HG02571 (cell line): Measurements from ENCODE around the gene TMED9.
"Not testable (repeated sequence)": the region's sequence is repeated elsewhere in the genome, so short reads cannot be mapped to it uniquely, and the experiment has no call there.

Experiments used
- ATAC-seq: cut with Tn5 transposase; IDR thresholded peaks from one replicate; pipeline ENCODE4 v1.9.1; 2021; ENCODE audit warnings: mild to moderate bottlenecking, moderate library complexity; ENCODE audit not compliant: unreplicated experiment

The TMED9 gene

DNA sequence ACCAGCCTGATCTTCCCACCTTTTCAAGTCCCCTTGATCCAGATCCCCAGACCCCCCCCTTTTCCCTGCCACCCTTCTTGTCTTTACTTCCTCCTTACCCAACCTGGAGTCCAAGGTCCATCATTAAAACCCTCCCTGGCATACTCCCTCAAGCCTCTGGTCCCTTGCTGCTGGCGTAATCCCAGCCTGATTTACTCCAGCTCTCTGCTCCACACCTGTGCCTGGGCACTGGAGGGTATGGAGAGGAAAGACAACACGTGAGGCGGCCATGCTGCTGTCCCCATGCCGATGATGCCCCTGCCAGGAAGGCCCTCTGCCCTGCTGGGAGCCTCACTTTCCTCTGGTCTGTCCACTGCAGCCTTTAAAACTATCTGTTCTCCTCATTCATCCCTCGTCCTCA lies 13.1 kb downstream of the TMED9 start:
- ATAC-seq, result no peak

DNA sequence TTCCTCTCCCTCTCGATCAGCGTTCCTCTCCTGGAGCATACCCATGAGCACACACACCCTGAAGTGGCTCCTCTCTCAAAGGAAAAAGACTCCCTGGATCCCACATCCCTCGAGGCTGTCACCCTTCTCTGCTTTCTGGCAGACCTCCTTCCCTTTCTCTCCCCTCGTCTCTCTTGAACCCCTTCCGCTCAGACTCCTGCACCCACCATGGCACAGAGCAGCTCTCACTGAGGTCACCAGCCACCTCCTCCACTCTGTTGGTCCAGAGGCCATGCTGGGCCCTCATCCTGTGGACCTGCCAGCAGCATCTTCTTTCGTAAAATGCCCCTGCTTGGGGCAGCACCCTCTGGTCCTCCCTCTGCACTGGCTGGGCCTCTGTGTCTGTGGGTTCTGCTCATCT lies 13.7 kb downstream of the TMED9 start:
- ATAC-seq, result no peak

GRCh38 chr5:177606071-177607051 lies 14.4 kb downstream of the TMED9 start:
- ATAC-seq, result no peak

- ATAC-seq, result no peak
Observed at GRCh38 chr5:177607115-177607451, 15.1 kb downstream of the TMED9 start.

DNA sequence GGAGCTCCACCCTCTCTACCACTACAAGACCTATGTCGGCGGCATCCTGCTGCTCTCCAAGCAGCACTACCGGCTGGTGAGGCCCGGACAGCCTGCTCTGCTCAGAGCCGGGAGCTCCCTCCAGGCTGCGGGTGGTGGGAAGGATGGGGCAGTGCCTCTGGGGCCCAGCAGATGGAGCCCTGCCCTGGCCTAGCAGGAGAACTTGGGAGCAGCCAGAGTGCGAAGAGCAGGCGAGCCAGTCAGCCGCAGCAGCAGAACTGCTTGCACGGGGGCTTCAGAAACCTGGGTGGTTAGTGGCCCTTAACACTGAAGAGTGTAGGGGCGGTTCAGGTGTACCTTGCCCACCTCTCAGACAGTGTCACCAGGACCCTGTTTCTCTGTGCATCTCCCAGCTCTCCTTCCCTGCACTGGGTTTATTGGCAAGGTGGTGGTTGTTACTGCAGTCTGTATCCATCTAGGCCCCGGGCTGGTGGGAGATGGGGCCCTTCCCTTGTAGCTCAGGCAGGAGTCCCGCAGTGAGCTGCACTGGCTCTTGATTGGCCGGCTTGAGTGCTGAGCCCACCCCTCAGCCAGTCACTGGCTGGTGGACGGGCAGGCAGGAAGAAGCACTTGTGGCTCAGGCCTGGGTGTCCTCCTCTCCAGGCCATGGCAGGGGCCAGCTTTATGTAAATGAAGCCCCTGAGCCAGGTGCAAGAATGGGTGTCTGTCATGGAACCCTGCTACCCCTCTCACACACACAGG lies 15.6 kb downstream of the TMED9 start:
- ATAC-seq, result no peak

GRCh38 chr5:177608243-177609075 lies 16.5 kb downstream of the TMED9 start:
- no peak for ATAC-seq

GRCh38 chr5:177609076-177610059 lies 17.4 kb downstream of the TMED9 start:
- ATAC-seq, result no peak

- no peak for ATAC-seq
Observed at GRCh38 chr5:177610131-177610769, 18.2 kb downstream of the TMED9 start.

- no peak for ATAC-seq
Observed at GRCh38 chr5:177610770-177611445, 18.9 kb downstream of the TMED9 start.

DNA sequence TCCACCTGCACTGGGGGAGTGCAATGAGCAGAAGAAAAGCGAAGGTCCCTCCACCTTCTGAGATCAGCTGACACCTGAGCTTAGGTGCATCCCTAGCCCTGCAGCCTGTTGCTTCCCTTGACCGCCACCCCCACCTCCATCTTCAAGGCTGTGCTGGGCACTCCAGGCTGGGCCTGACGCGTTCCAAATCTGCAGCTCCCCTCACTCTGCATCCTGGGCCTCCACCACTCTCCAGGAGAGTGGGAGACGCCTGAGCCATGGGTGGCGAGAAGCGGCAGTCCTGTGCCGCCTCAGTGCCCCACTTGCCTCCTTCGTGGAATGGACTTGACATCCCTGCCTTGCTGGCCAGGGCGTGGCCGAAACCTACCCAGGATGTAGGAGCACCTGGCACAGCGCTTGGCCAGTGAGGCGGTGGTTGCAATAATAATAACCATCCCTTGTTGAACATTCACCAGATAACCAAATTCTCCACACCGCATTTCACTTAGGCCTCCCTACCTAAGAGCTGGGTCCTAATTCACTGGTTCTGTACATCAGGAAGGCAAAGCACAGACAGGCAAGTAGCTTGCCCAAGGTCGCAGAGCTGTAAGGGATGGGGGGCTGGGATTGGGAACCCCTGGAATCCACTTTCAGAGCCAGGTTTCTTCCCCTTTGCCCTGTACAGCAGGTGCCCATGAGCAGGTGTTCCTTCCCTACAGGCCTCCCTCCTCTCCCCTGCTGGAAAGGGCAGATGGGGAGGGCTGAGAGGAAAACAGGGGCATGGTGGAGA lies 19.6 kb downstream of the TMED9 start:
- no peak for ATAC-seq

DNA sequence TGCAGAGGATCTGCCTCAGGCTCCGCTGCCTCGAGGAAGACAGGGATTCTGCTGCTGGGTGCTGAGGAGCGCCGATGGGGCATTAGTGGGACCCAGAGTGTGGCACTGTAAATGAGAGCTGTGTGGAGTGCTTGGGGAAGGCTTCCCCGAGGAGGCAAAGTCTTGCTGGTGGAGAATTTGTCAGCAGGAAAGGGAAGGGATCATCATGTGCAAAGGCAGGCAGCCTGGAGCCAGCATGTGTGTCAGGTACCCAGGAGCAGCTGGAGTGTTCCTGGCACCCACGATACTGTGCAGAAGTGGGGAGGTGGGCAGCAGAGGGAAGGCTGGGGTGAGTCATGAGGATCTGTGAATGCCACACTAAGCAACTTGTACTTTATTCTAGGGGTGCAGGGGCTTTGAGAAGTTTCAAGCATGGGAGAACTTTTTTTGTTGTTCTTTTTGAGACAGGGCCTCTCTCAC lies 20.2 kb downstream of the TMED9 start:
- no peak for ATAC-seq

DNA sequence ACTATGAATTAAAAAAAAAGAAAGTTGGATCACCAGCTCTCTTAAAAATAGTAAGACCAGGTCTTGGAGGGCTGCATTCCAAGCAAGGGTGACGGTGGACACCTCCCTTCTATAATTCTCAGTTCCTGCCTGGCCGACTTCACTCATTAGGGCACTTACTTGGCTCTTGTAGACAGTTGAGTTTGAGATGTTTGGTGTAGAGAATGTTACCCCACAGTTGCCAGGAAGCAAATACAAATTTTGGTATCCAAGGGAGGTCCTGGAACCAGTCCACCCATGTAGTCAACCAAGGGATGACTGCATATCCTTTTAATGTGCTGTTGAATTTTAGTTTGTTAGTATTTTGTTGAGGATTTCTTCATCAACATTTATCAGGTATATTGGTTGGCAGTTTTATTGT lies 28.6 kb downstream of the TMED9 start:
- ATAC-seq, result no peak

- not testable (repeated sequence) for ATAC-seq
Observed at GRCh38 chr5:177624172-177624571, 32.2 kb downstream of the TMED9 start.

DNA sequence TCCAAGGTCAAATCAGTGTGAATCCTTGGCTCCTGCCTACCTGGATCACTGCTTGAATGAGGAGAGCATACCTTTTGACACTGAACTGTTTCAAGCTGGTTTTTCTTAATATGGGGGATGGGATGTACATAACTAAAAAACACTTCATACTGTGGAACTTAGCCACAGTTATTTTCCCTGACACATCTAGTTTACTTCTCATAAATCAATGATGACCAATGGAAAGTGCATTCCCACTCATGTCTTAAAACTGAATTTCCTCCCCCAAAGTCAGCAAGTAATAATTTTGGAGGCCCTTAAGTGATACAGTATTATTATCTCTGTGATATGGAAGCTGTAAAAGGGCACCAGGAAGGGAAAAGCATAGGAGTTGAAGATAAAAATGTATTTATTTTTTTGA lies 38.2 kb downstream of the TMED9 start:
- ATAC-seq, result not testable (repeated sequence)

- not testable (repeated sequence) for ATAC-seq
Observed at GRCh38 chr5:177634912-177635311, 42.9 kb downstream of the TMED9 start.

- ATAC-seq, result not testable (repeated sequence)
Observed at GRCh38 chr5:177645462-177645861, 53.5 kb downstream of the TMED9 start.
